Epithelial cell of prostate (primary cell): ENCODE data around the gene RPL27A.
"Not testable (repeated sequence)": the region's sequence is repeated elsewhere in the genome, so short reads cannot be mapped to it uniquely, and the experiment has no call there.

Experiments used
- DNase-seq: peaks from one replicate; pipeline ENCODE4 v3.0.0-alpha.2; 2011; ENCODE audit warnings: low read depth, low spot score
- H3K27ac ChIP-seq: fragments of 450-650 bp; 2 replicates; pipeline ENCODE4 v1.5.1; 2017; ENCODE audit warnings: mild to moderate bottlenecking

Gene RPL27A

GRCh38 chr11:8682303-8683114 is at the start of gene RPL27A, which contains the start of gene TRIM66:
Gene RPL27A, plus strand, starts transcription at chr11:8682792. Its CDS starts 22 bp downstream, at chr11:8682814.
Gene TRIM66, minus strand, starts transcription at chr11:8682665. Its CDS starts 10,391 bp downstream, at chr11:8672274.
- DNase-seq, result peak; percentile 78
- peak within 1 kb of the TSS; percentile 96 for H3K27ac ChIP-seq

GRCh38 chr11:8634498-8634897 is 48.1 kb upstream of the RPL27A start:
- H3K27ac ChIP-seq, result no peak overlapping the region
- DNase-seq, result no peak

- DNase-seq, result no peak
- no peak overlapping the region for H3K27ac ChIP-seq
Measured at GRCh38 chr11:8636127-8636526, 46.5 kb upstream of the RPL27A start.

DNA sequence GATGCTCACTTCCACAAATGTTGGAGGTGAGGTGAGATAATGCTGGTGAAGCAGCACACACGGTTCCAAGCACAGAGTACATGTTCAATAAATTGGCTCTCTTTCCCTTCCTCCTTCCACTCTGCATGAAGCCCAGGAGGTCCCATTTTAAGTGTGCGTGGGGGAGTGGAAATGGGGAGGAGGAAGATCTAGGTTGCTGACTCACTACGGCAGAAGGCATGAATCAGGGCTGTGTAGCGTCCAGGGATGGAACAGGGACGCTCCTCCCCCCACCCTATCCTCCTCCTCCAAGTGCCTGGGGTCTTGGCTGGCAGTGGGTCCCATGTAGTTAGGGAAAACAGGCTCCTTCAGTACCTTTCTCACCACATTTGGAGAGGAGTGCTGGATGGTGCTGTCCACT is 44.3 kb upstream of the RPL27A start:
- no peak overlapping the region for H3K27ac ChIP-seq
- no peak for DNase-seq

GRCh38 chr11:8639655-8640054 is 42.9 kb upstream of the RPL27A start:
- no peak for DNase-seq
- no peak overlapping the region for H3K27ac ChIP-seq

- DNase-seq, result no peak
- H3K27ac ChIP-seq, result no peak overlapping the region
Measured at GRCh38 chr11:8640267-8640906, 42.2 kb upstream of the RPL27A start.

- no peak for DNase-seq
Measured at GRCh38 chr11:8641332-8641731, 41.3 kb upstream of the RPL27A start.

GRCh38 chr11:8642196-8642841 is 40.3 kb upstream of the RPL27A start:
- H3K27ac ChIP-seq, result no peak overlapping the region
- DNase-seq, result no peak

More at GRCh38 chr11:8641332-8641731, 41.3 kb upstream of the RPL27A start:
- no peak overlapping the region for H3K27ac ChIP-seq

- no peak for DNase-seq
- H3K27ac ChIP-seq, result no peak overlapping the region
Measured at GRCh38 chr11:8646873-8647272, 35.7 kb upstream of the RPL27A start.

DNA sequence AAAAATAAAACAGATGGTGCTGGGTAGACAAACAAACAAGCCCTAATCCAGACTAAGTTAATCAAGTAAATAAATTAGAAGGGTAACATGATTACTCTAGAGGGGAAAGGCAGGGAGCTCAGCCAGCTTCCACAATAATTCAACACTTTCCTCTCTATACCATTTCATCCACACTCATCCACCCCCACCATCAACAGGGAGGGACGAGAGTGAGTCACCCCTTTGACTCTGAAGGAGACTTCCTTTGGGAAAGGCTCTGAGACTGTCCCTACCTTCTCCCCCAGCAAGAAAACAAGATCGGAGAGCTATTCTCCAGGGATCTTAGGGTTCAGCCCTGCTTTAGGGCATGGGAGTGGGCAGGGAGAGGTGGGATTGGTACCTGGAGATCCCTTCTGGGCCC is 33.2 kb upstream of the RPL27A start:
- H3K27ac ChIP-seq, result no peak overlapping the region
- DNase-seq, result no peak

GRCh38 chr11:8650401-8650990 is 32.1 kb upstream of the RPL27A start:
- DNase-seq, result no peak
- H3K27ac ChIP-seq, result no peak overlapping the region

GRCh38 chr11:8652140-8652539 is 30.5 kb upstream of the RPL27A start:
- DNase-seq, result peak; percentile 68
- peak overlapping the region; percentile 11 for H3K27ac ChIP-seq

DNA sequence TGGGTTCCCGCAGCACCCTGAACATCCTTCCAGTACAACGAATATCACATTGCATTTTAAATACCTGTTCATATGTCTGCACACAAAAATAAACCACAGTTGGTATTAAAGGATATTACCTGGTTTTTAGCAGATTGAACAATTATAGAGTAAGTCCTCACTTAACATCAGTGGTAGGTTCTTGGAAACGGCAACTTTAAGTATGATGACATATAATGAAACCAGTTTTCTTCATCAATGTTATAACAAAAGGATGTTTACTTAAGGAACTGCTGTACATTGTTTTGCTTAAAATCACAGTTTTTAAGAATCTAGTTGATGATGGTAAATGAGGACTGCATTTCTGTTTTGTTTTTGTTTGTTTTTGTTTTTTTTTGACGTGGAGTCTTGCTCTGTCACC is 28.1 kb upstream of the RPL27A start:
- no peak overlapping the region for H3K27ac ChIP-seq
- DNase-seq, result no peak

DNA sequence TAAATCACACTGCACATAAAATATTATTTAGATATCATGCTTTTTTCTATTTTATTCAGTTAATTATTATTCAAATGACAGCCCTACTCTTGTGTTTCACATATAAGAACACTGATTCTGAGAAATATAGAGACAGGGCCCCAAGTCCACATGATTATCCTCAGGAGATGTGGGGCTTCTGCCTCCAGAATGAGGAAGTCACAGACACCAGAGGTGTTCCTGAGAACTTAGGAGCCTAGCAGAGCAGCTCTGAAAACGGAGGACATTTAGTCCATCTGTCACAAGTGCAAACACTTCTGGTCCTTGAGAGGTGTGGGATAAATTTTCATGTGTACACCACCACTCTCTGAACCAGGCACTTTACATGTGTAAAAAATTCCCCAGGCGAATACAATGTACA is 26.3 kb upstream of the RPL27A start:
- no peak for DNase-seq
- no peak overlapping the region for H3K27ac ChIP-seq

- H3K27ac ChIP-seq, result no peak overlapping the region
- no peak for DNase-seq
Measured at GRCh38 chr11:8658321-8659057, 24.1 kb upstream of the RPL27A start.

GRCh38 chr11:8661001-8661795 is 21.4 kb upstream of the RPL27A start:
- DNase-seq, result no peak
- H3K27ac ChIP-seq, result no peak overlapping the region

DNA sequence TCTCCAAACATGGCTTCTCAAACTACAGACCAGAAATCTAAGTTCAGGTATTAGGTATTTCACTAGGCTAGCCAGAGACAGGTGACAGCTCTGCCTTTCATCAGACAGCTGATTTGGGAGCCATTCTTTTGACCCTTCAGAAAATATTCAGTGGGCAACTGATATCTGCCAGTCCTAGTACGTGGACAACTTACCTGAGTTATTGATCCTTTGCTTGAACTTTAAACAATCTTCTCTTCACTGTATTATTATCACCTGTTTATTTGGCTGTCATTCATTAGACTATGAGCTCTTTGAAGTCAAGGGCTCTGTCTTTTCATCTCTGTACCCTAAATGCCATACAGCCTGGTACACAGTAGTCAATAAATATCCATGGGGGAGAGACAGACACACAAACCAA is 17.4 kb upstream of the RPL27A start:
- no peak overlapping the region for H3K27ac ChIP-seq

GRCh38 chr11:8670081-8670480 is 12.5 kb upstream of the RPL27A start:
- not testable (repeated sequence) for DNase-seq
- peak overlapping the region; percentile 80 for H3K27ac ChIP-seq

More for the DNA sequence above, 17.4 kb upstream of the RPL27A start:
- no peak for DNase-seq

GRCh38 chr11:8671193-8671612 is 11.4 kb upstream of the RPL27A start:
- H3K27ac ChIP-seq, result peak overlapping the region; percentile 80
- DNase-seq, result peak; percentile 48
